SU-DHL-6 (cell line): Measurements from ENCODE around the gene MYBPH.

Experiments used
- H2AFZ ChIP-seq: fragments of 200-600 bp; sonication (generic); 2 replicates; pipeline ENCODE4 v1.6.1; 2014; ENCODE audit warnings: low read depth, mild to moderate bottlenecking, moderate library complexity, mixed read lengths, antibody characterized with exemption, low read length; ENCODE audit not compliant: severe bottlenecking
- H3F3A ChIP-seq: fragments of 200-600 bp; shearing (Covaris generic); 2 replicates; pipeline ENCODE4 v1.6.0; 2016; ENCODE audit warnings: antibody characterized with exemption, mild to moderate bottlenecking; ENCODE audit not compliant: insufficient read depth
- H3K27ac ChIP-seq: fragments of 200-600 bp; sonication (generic); 2 replicates; pipeline ENCODE4 v1.5.1; 2016; ENCODE audit warnings: low read depth, mild to moderate bottlenecking, low read length, moderate library complexity, mixed read lengths
- H3K27me3 ChIP-seq: fragments of 200-600 bp; sonication (generic), shearing (Covaris generic); 2 replicates; pipeline ENCODE4 v1.6.0; 2014; ENCODE audit warnings: mild to moderate bottlenecking, low read length
- H3K36me3 ChIP-seq: fragments of 200-600 bp; sonication (generic); 2 replicates; pipeline ENCODE4 v1.6.1; 2014; ENCODE audit warnings: mild to moderate bottlenecking, low read length, mixed read lengths
- H3K4me2 ChIP-seq: fragments of 300-600, 200-600 bp; shearing (Covaris generic), sonication (generic); 2 replicates; pipeline ENCODE4 v1.6.0; 2014; ENCODE audit warnings: low read length, low read depth, mild to moderate bottlenecking; ENCODE audit not compliant: poor library complexity, severe bottlenecking
- H3K4me3 ChIP-seq: fragments of 200-600 bp; sonication (generic); 2 replicates; pipeline ENCODE4 v1.5.1; 2014; ENCODE audit warnings: antibody characterized with exemption, low read length, mild to moderate bottlenecking, mixed read lengths; ENCODE audit not compliant: insufficient read depth, poor library complexity, severe bottlenecking
- H3K79me2 ChIP-seq: fragments of 200-600 bp; sonication (generic); 2 replicates; pipeline ENCODE4 v1.6.1; 2014; ENCODE audit warnings: mild to moderate bottlenecking, low read length, moderate library complexity; ENCODE audit not compliant: insufficient read depth
- H3K9ac ChIP-seq: fragments of 200-600 bp; sonication (generic); 2 replicates; pipeline ENCODE4 v1.7.0; 2014; ENCODE audit warnings: mild to moderate bottlenecking, low read length
- H3K9me2 ChIP-seq: fragments of 200-600 bp; sonication (generic); replicated peaks from 2 replicates; pipeline ENCODE4 v1.6.1; 2014; ENCODE audit warnings: low read length; ENCODE audit not compliant: insufficient read depth
- H3K9me3 ChIP-seq: fragments of 200-600 bp; sonication (generic); 2 replicates; pipeline ENCODE4 v1.6.1; 2014; ENCODE audit warnings: low read length, mixed read lengths; ENCODE audit not compliant: insufficient read depth
- H4K20me1 ChIP-seq: fragments of 200-600 bp; sonication (generic); 2 replicates; pipeline ENCODE4 v1.6.1; 2014; ENCODE audit warnings: low read depth, mild to moderate bottlenecking, antibody characterized with exemption, low read length, moderate library complexity, mixed read lengths
- EZH2phosphoT487 ChIP-seq: fragments of 200-600 bp; sonication (generic), shearing (Covaris generic); conservative IDR thresholded peaks from 2 replicates; pipeline ENCODE4 v1.6.1; 2018; ENCODE audit warnings: mild to moderate bottlenecking, antibody characterized with exemption, low read length, moderate library complexity, mixed read lengths
- TF ChIP-seq, protein P1 (sequence below): fragments of 200-600 bp; sonication (generic); IDR thresholded peaks from one replicate; pipeline ENCODE4 v1.5.1; 2017; ENCODE audit warnings: antibody characterized with exemption, mild to moderate bottlenecking, low read length, moderate library complexity; ENCODE audit not compliant: insufficient read depth, poor library complexity, severe bottlenecking

Gene MYBPH

GRCh38 chr1:203175237-203175826 lies at the start of gene MYBPH:
TSS of gene MYBPH (minus strand) at chr1:203175826. CDS start at chr1:203175755, 71 bp downstream.
- no peak within 1 kb of the TSS for H2AFZ ChIP-seq
- no peaks in the 10 kb centered on the region for H3F3A ChIP-seq
- TF ChIP-seq EZH2phosphoT487, result no peak
- TF ChIP-seq, protein P1, sequence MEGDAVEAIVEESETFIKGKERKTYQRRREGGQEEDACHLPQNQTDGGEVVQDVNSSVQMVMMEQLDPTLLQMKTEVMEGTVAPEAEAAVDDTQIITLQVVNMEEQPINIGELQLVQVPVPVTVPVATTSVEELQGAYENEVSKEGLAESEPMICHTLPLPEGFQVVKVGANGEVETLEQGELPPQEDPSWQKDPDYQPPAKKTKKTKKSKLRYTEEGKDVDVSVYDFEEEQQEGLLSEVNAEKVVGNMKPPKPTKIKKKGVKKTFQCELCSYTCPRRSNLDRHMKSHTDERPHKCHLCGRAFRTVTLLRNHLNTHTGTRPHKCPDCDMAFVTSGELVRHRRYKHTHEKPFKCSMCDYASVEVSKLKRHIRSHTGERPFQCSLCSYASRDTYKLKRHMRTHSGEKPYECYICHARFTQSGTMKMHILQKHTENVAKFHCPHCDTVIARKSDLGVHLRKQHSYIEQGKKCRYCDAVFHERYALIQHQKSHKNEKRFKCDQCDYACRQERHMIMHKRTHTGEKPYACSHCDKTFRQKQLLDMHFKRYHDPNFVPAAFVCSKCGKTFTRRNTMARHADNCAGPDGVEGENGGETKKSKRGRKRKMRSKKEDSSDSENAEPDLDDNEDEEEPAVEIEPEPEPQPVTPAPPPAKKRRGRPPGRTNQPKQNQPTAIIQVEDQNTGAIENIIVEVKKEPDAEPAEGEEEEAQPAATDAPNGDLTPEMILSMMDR, result no peak
- H3K27me3 ChIP-seq, result no peaks in the 10 kb centered on the region
- H3K79me2 ChIP-seq, result no peaks in the 10 kb centered on the region
- no peak within 1 kb of the TSS for H3K27ac ChIP-seq
- no peaks in the 10 kb centered on the region for H3K9me3 ChIP-seq
- no peak within 1 kb of the TSS for H3K4me2 ChIP-seq
- no peak within 1 kb of the TSS for H3K4me3 ChIP-seq
- no peaks in the 10 kb centered on the region for H4K20me1 ChIP-seq
- no peaks in the 10 kb centered on the region for H3K9me2 ChIP-seq
- H3K9ac ChIP-seq, result no peak within 1 kb of the TSS
- H3K36me3 ChIP-seq, result no peaks in the 10 kb centered on the region

- Histone ChIP-seq H3K9me3 (no peaks in the 10 kb centered on the region), H3K27me3 (no peaks in the 10 kb centered on the region), H3F3A (no peaks in the 10 kb centered on the region), H3K79me2 (no peaks in the 10 kb centered on the region), H3K9me2 (no peaks in the 10 kb centered on the region), H3K4me3 (no peak overlapping the region), H3K9ac (no peak overlapping the region), H3K4me2 (no peak overlapping the region), H3K36me3 (no peaks in the 10 kb centered on the region), H4K20me1 (no peaks in the 10 kb centered on the region), H2AFZ (no peak overlapping the region), H3K27ac (no peak overlapping the region)
- no peak for TF ChIP-seq EZH2phosphoT487
- TF ChIP-seq, protein P1, result no peak
Observed at GRCh38 chr1:203225071-203225470, 49.4 kb upstream of the MYBPH start.

DNA sequence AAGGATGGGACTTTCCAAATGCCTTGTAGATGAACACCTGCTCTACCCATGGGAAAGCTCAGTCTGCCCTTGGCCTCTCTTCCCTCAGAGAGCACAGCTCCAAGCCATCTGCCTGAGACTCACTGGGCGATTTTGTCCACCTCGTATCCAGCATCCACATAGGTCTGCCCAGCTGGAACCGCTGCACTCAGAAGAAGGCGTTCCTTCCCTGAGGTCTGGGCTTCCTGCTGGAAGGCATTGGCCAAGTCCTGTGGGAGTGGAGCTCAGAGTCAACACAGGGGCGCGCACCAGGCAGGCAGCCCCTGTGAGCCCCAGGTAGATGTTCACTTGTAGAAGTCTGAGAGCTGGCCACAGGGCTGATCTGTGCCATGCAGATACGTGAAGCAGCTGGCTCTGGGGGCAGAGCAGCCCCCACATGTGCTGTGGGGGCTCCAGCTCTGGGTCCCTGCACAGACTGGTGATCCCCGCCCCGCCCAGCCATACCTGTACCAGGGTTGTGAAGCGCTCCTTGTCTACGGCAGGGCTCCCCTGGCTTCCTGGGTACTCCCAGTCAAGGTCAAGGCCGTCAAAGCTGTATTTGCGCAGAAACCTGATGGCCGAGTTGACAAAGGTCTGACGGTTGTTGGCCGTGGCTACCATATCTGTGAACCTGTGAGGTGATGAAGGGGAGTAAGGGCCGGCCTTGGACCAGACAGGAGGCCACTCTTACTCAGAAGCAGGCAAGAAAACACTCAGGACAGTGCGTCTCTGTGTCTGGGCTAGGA lies 47.6 kb upstream of the MYBPH start:
- Histone ChIP-seq H3K4me2 (no peak overlapping the region), H3F3A (no peaks in the 10 kb centered on the region), H3K9me2 (no peaks in the 10 kb centered on the region), H3K4me3 (no peak overlapping the region), H3K27me3 (no peaks in the 10 kb centered on the region), H2AFZ (no peak overlapping the region), H3K27ac (no peak overlapping the region), H3K36me3 (no peaks in the 10 kb centered on the region), H3K79me2 (no peaks in the 10 kb centered on the region), H3K9ac (no peak overlapping the region), H3K9me3 (no peaks in the 10 kb centered on the region), H4K20me1 (no peaks in the 10 kb centered on the region)
- TF ChIP-seq, protein P1, result no peak
